BLaER1 (cell line): ENCODE measurements around the gene CFAP90.
A peak's percentile ranks its signal among the peaks of the same experiment; 100 is the strongest.

ENCODE experiments used
- H3K27ac ChIP-seq: shearing (Covaris generic); formaldehyde crosslinking; 2 replicates; pipeline ENCODE4 v1.8.1; 2022
- H3K27me3 ChIP-seq: shearing (Covaris generic); formaldehyde crosslinking; 2 replicates; pipeline ENCODE4 v1.8.1; 2022
- H3K36me3 ChIP-seq: shearing (Covaris generic); formaldehyde crosslinking; 2 replicates; pipeline ENCODE4 v1.8.1; 2022
- H3K4me1 ChIP-seq: shearing (Covaris generic); formaldehyde crosslinking; 2 replicates; pipeline ENCODE4 v1.8.1; 2022
- H3K4me2 ChIP-seq: shearing (Covaris generic); formaldehyde crosslinking; 2 replicates; pipeline ENCODE4 v1.8.1; 2022
- H3K4me3 ChIP-seq: shearing (Covaris generic); formaldehyde crosslinking; 2 replicates; pipeline ENCODE4 v1.8.1; 2022
- H3K9ac ChIP-seq: shearing (Covaris generic); formaldehyde crosslinking; 2 replicates; pipeline ENCODE4 v1.8.1; 2022
- H3K9me3 ChIP-seq: shearing (Covaris generic); formaldehyde crosslinking; 2 replicates; pipeline ENCODE4 v1.8.1; 2022
- H4K20me1 ChIP-seq: shearing (Covaris generic); formaldehyde crosslinking; 2 replicates; pipeline ENCODE4 v1.8.1; 2022
- Cebpa-rat ChIP-seq: shearing (Covaris generic); IDR thresholded peaks from 2 replicates; pipeline ENCODE4 v1.8.1; 2022

The CFAP90 gene

GRCh38 chr5:7881091-7881490, 30.2 kb upstream of the CFAP90 start:
- 0 out of 2 replicates have a peak, but pooled peaks have one; percentile 28 for TF ChIP-seq Cebpa-rat
- Histone ChIP-seq H3K4me3 (no peak overlapping the region), H3K27ac (no peak overlapping the region), H3K4me2 (no peak overlapping the region), H3K9me3 (no peaks in the 10 kb centered on the region), H3K36me3 (peaks cover 96% of the 10 kb centered on the region), H3K27me3 (no peaks in the 10 kb centered on the region), H3K9ac (no peak overlapping the region), H4K20me1 (peaks cover 70% of the 10 kb centered on the region), H3K4me1 (no peaks in the 10 kb centered on the region)

DNA sequence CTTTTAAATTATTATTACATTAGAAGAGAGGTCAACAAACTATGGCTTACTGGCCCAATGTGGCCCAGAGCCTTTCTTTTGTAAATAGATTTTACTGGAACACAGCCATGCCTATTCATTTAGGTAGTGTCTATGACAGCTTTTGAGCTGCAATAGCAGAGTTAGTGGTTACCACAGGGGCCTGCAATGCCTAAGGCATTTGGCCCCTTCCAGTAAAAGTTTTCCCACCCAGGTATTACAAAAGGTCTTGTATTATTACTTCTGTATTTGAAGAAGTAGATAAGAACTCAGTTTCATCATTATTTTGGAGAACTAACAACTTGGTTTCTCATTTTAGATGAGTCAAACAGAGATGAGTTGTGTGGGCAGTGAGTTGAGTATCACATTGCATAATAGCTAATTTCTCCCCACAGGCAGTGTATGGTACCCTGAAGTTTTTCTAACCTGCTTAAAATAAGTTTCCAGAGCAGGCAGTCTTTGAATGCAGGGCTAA, 27.5 kb upstream of the CFAP90 start:
- Histone ChIP-seq H4K20me1 (peaks cover 96% of the 10 kb centered on the region), H3K9ac (no peak overlapping the region), H3K36me3 (peaks cover 100% of the 10 kb centered on the region), H3K4me3 (no peak overlapping the region), H3K27me3 (no peaks in the 10 kb centered on the region), H3K9me3 (no peaks in the 10 kb centered on the region), H3K27ac (no peak overlapping the region), H3K4me2 (no peak overlapping the region), H3K4me1 (peaks cover 6% of the 10 kb centered on the region)
- TF ChIP-seq Cebpa-rat = no peak

- peaks cover 99% of the 10 kb centered on the region for H4K20me1 ChIP-seq
- H3K27ac ChIP-seq = no peak overlapping the region
- H3K9ac ChIP-seq = no peak overlapping the region
- H3K4me3 ChIP-seq = no peak overlapping the region
- no peak for TF ChIP-seq Cebpa-rat
- H3K4me2 ChIP-seq = no peak overlapping the region
- H3K9me3 ChIP-seq = no peaks in the 10 kb centered on the region
- H3K27me3 ChIP-seq = no peaks in the 10 kb centered on the region
- peaks cover 12% of the 10 kb centered on the region for H3K4me1 ChIP-seq
- peaks cover 94% of the 10 kb centered on the region for H3K36me3 ChIP-seq
Observed at GRCh38 chr5:7877851-7878250, 26.9 kb upstream of the CFAP90 start.

DNA sequence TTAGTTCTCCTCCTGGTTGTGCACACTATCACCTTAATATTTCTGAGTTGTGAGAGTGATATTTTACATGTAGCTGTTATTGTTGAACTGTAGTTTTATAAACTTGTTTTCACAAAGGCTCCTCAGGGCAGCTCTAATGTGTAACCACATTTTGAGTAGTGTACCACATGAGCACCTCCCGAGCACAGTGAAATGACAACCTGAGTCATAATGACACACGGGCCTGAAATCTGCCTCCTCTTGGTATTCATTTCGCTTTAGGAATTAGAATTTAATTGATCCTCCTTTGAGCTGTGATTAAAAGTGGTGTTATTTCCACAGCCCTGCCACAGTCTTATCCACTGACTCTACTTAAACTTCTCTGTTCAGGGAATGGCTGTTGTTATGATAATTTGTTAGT, 25.9 kb upstream of the CFAP90 start:
- Histone ChIP-seq H4K20me1 (peaks cover 99% of the 10 kb centered on the region), H3K27me3 (no peaks in the 10 kb centered on the region), H3K27ac (no peak overlapping the region), H3K4me2 (no peak overlapping the region), H3K4me1 (peaks cover 22% of the 10 kb centered on the region), H3K9me3 (no peaks in the 10 kb centered on the region), H3K9ac (no peak overlapping the region), H3K36me3 (peaks cover 84% of the 10 kb centered on the region), H3K4me3 (no peak overlapping the region)
- TF ChIP-seq Cebpa-rat = no peak

- Histone ChIP-seq H3K4me3 (no peak overlapping the region), H3K27ac (no peak overlapping the region), H3K4me1 (peaks cover 39% of the 10 kb centered on the region), H3K4me2 (no peak overlapping the region), H3K36me3 (peaks cover 74% of the 10 kb centered on the region), H3K9me3 (no peaks in the 10 kb centered on the region), H4K20me1 (peaks cover 99% of the 10 kb centered on the region), H3K9ac (no peak overlapping the region), H3K27me3 (no peaks in the 10 kb centered on the region)
- TF ChIP-seq Cebpa-rat = no peak
Observed at GRCh38 chr5:7875151-7875550, 24.2 kb upstream of the CFAP90 start.

GRCh38 chr5:7874639-7875038, 23.7 kb upstream of the CFAP90 start:
- no peak for TF ChIP-seq Cebpa-rat
- Histone ChIP-seq H3K9ac (no peak overlapping the region), H3K4me3 (no peak overlapping the region), H4K20me1 (peaks cover 99% of the 10 kb centered on the region), H3K4me2 (no peak overlapping the region), H3K27me3 (no peaks in the 10 kb centered on the region), H3K27ac (no peak overlapping the region), H3K9me3 (no peaks in the 10 kb centered on the region), H3K4me1 (peaks cover 44% of the 10 kb centered on the region), H3K36me3 (peaks cover 68% of the 10 kb centered on the region)

GRCh38 chr5:7873216-7873615, 22.3 kb upstream of the CFAP90 start:
- Histone ChIP-seq H3K9me3 (no peaks in the 10 kb centered on the region), H3K36me3 (peaks cover 54% of the 10 kb centered on the region), H3K4me3 (no peak overlapping the region), H3K4me1 (peaks cover 44% of the 10 kb centered on the region), H3K4me2 (peak overlapping the region; percentile 55), H3K27ac (no peak overlapping the region), H4K20me1 (peaks cover 91% of the 10 kb centered on the region), H3K9ac (peak overlapping the region; percentile 3; the same call in 1 of the 2 replicates), H3K27me3 (no peaks in the 10 kb centered on the region)
- TF ChIP-seq Cebpa-rat = no peak

GRCh38 chr5:7872517-7873130, 21.7 kb upstream of the CFAP90 start:
- TF ChIP-seq Cebpa-rat = no peak
- H3K9me3 ChIP-seq = no peaks in the 10 kb centered on the region
- H4K20me1 ChIP-seq = peaks cover 85% of the 10 kb centered on the region
- peak overlapping the region; percentile 3; the same call in 1 of the 2 replicates for H3K9ac ChIP-seq
- no peak overlapping the region for H3K4me3 ChIP-seq
- H3K4me1 ChIP-seq = peaks cover 48% of the 10 kb centered on the region
- H3K27me3 ChIP-seq = no peaks in the 10 kb centered on the region
- peaks cover 48% of the 10 kb centered on the region for H3K36me3 ChIP-seq
- H3K27ac ChIP-seq = no peak overlapping the region
- H3K4me2 ChIP-seq = peak overlapping the region; percentile 55

DNA sequence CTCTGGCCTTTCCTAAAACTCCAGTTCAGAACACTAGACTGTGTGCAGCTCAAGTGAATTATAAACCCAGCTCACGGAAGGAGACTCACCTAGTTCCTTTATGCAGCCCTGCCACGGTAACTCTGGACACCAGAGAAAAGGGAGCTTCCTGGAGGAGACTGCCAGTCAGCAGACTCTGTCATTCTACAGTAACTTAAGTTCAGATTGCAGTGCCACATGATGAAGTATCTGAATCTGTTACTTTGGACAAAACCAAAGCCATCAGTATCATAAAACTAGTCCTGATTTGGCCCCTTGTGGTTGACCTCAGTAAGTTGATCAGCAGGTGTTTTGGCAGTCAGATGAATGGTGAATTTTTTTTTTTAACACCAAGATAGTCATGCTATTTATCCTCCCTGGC, 20.7 kb upstream of the CFAP90 start:
- Histone ChIP-seq H3K4me1 (peaks cover 56% of the 10 kb centered on the region), H3K27ac (no peak overlapping the region), H3K27me3 (no peaks in the 10 kb centered on the region), H3K36me3 (peaks cover 39% of the 10 kb centered on the region), H4K20me1 (peaks cover 76% of the 10 kb centered on the region), H3K9ac (no peak overlapping the region; the same call in 1 of the 2 replicates), H3K9me3 (no peaks in the 10 kb centered on the region), H3K4me2 (peak overlapping the region; percentile 74), H3K4me3 (no peak overlapping the region)
- no peak for TF ChIP-seq Cebpa-rat

DNA sequence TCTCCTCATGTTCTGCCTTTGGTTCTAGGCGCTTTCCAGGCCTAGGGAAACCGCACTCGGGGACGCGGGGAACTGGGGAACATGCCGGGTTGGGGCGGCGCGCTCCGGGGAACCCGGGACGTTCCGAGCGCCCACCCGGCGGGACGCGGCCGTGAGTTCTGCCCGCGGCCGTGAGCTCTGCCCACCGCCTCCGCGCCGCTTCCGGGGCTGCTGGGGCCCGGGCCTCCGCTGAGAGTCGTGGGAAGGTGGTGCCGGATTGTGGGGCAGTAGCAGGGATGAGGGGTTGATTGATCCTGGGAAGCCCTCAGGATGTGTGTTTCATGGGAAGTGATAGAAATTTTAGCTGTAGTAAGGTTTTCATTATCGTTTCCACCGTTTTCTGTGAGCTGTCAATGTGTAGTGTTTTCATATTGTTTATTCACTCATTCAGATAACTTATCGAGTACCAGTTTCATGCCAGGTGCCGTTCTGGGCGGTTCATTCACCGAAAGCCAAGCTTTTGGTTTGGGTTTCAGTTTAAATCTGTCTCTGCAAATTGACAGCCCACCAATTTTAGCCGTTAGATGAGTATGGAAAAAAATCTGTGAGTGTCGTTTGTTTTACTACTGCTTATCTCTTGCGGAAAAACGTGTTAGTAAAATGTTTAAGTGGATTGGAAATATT, 18.7 kb upstream of the CFAP90 start:
- Histone ChIP-seq H4K20me1 (peaks cover 56% of the 10 kb centered on the region), H3K36me3 (peaks cover 32% of the 10 kb centered on the region), H3K27ac (peak overlapping the region; percentile 90), H3K9ac (peak overlapping the region; percentile 93), H3K4me2 (peak overlapping the region; percentile 74), H3K9me3 (no peaks in the 10 kb centered on the region), H3K4me1 (peaks cover 64% of the 10 kb centered on the region), H3K4me3 (peak overlapping the region; percentile 92), H3K27me3 (no peaks in the 10 kb centered on the region)
- TF ChIP-seq Cebpa-rat = no peak
